GM19438 (cell line): ENCODE results near the gene APLF.
"Not testable (repeated sequence)": the region's sequence is repeated elsewhere in the genome, so short reads cannot be mapped to it uniquely, and the experiment has no call there.

ENCODE experiments used
- ATAC-seq: cut with Tn5 transposase; IDR thresholded peaks from one replicate; pipeline ENCODE4 v1.9.1; 2021; ENCODE audit warnings: low read depth; ENCODE audit not compliant: unreplicated experiment

APLF gene

GRCh38 chr2:68569604-68570003, 102.2 kb downstream of the APLF start:
- no peak for ATAC-seq

- not testable (repeated sequence) for ATAC-seq
Measured at GRCh38 chr2:68570434-68570833, 103.0 kb downstream of the APLF start.

DNA sequence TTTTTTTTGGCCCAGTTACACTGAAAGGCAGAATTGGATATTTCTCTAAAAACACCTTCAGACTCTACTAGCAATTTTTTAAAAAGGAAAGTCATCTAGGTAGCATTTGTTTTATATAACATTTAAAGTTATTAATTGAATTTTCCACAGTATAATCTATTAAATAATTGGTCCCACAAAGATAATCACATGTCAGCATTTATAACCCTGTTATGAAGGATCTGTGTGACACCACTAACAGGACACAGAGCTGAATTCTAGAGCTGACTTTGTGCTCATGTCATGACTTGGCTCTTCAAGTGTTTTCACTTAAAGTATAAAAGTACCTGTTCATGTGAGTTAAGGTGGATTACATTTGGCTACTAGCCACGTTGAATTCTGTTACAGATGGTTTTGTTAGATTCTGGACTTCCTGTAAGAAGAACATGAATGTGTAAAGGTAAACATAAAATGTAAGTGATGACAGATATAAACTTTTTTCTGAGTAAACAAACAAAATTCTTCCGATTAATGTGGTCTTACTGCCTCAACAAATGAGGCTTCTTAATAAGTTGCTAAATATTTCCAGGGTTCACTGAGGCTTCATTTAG, 106.9 kb downstream of the APLF start:
- no peak for ATAC-seq

DNA sequence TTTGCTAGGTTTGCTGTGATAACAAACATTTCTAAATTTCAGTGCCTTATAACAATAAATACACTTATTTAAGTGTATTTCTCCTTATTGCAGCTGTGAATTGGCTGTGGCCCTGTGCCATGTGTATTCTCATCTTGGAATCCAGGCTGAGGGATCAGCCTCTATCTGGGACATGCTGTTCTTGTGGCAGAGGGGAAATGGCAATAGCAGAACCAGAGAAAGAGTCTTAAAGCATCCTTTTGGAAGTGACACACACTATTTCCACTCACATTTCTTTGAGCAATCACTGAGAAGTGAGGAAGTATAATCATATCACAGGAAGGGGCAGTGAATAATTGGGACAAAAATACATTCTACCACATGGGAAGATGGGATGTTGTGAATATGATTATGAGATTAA, 109.8 kb downstream of the APLF start:
- no peak for ATAC-seq

GRCh38 chr2:68579689-68580088, 112.3 kb downstream of the APLF start:
- ATAC-seq = no peak

GRCh38 chr2:68588589-68588988, 121.2 kb downstream of the APLF start:
- no peak for ATAC-seq

DNA sequence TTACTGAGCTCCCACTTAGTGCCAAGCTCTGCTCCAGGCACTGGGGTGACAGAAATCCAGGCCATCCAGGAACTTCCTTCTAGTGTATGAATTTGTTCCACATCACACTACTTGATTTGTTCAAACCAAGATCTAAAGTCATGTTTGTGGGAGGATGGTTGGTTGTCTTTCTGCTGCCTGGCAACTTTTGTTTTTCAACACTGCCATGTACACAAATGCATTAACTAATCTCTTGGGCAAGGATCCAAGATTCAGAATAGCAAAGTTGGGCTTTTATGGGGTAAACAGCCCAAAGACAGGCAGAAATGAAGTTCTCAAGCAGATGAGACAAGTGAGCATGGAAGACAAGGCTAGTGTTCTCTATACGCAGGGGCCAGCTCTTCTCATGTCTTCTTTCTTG, 122.6 kb downstream of the APLF start:
- ATAC-seq = no peak

DNA sequence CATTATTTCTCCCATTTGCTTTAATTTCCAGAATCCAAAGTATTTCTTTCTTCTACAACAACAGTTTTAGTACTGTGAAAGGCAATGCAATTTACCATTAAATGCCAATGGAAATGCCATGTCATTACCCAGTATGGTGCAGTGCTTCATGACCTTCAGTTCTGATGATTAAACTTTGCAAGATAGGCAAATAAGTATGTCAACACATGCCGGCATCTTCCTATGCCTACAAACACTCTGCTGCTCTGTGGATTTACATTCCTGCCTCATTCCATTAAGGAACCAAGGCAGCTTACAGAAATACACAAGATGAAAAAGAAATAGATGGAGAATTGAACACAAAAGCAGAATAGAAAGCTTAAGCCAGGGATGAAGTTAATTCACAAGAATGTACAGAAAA, 123.3 kb downstream of the APLF start:
- ATAC-seq = no peak

DNA sequence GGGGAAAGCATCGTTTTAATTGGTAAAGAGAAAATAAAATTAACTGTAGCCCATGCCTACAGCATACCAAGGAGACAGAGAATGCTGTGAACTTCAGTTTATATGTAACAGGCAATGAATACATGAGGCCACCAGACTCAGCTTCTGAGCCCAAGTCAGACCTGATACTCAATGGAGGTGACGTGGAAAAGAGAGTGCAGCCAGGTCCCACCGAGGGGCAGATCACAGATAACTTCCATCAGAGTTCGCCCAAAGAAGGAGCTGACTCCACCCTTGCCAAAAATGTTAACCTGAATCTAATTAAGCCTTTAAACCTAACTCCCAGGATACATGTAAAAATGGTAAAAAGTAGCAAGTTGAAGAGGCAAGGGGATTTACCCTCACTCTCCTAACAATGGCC, 123.8 kb downstream of the APLF start:
- ATAC-seq = no peak

DNA sequence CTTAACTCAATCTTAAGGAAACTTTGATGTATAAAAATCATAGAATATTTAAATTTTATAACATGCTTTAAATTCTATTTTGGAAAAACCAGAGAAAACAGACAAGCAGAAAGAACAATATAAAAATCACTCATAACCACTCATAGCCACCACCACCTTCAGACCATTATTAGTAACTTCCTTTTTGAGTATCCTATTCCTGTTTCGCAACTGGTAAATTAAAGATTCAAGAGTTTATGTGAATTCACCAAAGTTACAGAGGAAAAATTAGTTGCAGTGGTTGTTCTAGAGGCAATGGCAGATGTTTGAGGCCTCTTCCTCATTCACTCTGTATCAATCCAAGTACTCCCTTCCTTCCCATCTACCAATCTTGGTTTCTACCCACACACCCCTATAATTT, 126.7 kb downstream of the APLF start:
- ATAC-seq = no peak

- ATAC-seq = peak; percentile 72
Measured at GRCh38 chr2:68594674-68595492, 127.5 kb downstream of the APLF start.

- not testable (repeated sequence) for ATAC-seq
Measured at GRCh38 chr2:68595493-68595785, 128.1 kb downstream of the APLF start.

GRCh38 chr2:68600495-68600894, 133.1 kb downstream of the APLF start:
- ATAC-seq = not testable (repeated sequence)

DNA sequence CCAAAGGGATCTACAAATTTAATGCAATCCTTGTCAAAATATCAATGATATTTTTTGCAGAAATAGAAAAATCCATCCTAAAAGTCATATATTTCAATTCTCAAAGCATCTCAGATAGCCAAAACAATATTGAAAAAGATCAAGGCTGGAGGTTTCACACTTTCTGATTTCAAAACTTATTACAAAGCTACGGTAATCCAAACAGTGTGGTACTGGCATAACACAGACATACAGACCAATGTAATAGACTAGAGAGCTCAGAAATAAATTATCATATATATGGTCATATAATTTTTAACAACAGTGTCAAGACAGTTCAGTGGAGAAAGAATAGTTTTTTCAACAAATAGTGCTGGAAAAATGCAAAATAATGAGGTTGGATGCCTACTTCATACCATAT, 135.7 kb downstream of the APLF start:
- no peak for ATAC-seq

DNA sequence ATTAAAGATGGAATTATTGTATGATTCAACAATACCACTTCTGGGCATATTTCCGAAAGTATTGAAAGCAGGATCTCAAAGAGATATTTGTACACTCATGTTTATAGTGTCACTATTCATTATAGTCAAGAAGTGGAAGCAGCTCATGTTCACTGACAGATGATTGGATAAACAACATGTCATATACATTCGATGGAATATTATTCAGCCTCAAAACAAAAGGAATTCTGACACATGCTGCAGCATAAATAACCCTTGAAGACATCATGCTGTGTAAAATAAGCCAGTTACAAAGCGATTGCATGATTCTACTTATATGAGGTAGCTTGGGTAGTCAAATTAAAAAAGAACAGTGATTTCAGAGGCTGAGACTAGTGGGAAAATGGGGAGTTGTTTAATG, 136.7 kb downstream of the APLF start:
- ATAC-seq = no peak

- no peak for ATAC-seq
Measured at GRCh38 chr2:68605939-68606338, 138.6 kb downstream of the APLF start.

DNA sequence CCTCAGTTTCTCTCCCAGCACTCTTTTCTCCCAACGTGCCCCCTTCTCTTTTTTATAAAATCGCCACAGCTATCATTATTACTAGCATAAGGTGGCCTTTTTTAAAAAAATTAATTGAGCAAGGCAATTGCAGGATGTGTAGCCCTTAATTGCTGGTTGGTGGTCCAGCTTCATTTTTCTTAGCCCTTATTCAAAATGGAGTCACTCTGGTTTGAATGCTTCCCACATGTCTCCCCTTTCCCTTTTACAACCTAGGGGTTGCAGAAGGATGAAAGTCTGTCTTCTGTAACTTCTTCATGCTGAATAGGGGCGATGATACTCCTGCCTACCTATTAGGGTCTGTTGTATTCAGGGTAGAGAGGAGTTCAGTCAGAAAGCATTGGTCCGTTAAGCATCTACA, 139.4 kb downstream of the APLF start:
- no peak for ATAC-seq

GRCh38 chr2:68607837-68608236, 140.5 kb downstream of the APLF start:
- no peak for ATAC-seq

- no peak for ATAC-seq
Measured at GRCh38 chr2:68612765-68613519, 145.6 kb downstream of the APLF start.

DNA sequence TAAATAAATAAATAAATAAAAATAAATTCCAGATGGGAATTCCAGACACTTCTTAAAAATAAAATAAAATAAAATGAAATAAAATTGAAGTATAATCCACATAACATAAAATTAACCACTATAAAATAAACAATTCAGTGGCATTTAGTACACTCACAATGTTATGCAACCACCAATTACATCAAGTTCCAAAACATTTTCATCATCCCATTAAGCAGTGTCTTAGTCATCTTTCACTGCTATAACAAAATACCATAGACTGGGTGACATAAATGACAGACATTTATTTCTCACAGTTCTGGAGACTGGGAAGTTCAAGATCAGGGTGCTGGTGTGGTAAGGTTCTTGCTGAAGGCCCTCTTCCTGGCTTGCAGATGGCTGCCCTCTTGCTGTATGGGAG, 153.4 kb downstream of the APLF start:
- no peak for ATAC-seq

DNA sequence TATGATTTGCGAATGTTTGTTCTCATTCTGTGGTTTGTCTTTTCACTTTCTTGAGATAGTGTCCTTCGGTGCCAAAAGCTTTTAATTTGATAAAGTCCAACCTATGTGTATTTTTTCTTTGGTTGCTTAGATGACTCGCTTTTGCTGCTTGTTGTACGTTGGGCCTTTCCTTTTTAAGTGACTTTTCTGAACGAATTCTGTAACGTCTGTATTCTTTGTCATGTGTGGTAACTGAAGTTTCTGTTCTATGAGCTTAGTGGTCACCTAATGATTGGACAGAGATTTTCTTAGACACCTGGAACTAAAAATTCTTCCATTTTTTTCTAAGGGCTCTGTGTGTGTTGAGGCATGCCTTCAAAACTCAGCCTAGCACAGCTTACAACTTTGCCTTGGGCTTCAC, 156.4 kb downstream of the APLF start:
- no peak for ATAC-seq

- no peak for ATAC-seq
Measured at GRCh38 chr2:68627615-68628014, 160.2 kb downstream of the APLF start.
